Upper lobe of left lung (tissue), 4 donors: Measurements from ENCODE around the gene RPP14.

Source experiments
- CTCF ChIP-seq, 6 experiments: fragments of 450-650 bp in 4 of 6; fragments of 200-600 bp in 2 of 6; sonication (generic) in 2 of 6; IDR thresholded peaks; one replicate each; pipeline ENCODE4 v1.5.1; 2016 to 2019; ENCODE audit warnings: antibody characterized with exemption in 6 of 6
- EP300 ChIP-seq, 4 donors: sonication (generic); formaldehyde crosslinking; IDR thresholded peaks; one replicate each; pipeline ENCODE4 v1.5.1; 2017; ENCODE audit warnings: antibody characterized with exemption in 4 of 4, control low read depth in 2 of 4
- POLR2A ChIP-seq, 4 donors: fragments of 450-650 bp; IDR thresholded peaks; one replicate each; pipeline ENCODE4 v1.5.1; 2016 to 2017; ENCODE audit warnings: antibody characterized with exemption in 4 of 4, mild to moderate bottlenecking in 2 of 4
- POLR2AphosphoS5 ChIP-seq, 2 donors: sonication (generic); formaldehyde crosslinking; IDR thresholded peaks; one replicate each; pipeline ENCODE4 v1.5.1; 2017; ENCODE audit warnings: antibody characterized with exemption in 2 of 2

GRCh38 chr3:58369038-58369437, 63.0 kb downstream of the RPP14 start:
- no peak for TF ChIP-seq CTCF (IDR thresholded peaks at IDR 0.05)
- TF ChIP-seq POLR2AphosphoS5 (IDR thresholded peaks at IDR 0.05), result no peak
- no peak for TF ChIP-seq EP300 (IDR thresholded peaks at IDR 0.05)
- no peak for TF ChIP-seq POLR2A (IDR thresholded peaks at IDR 0.05)
